ENCODE results near the gene PHLDA1. TPM values are rescaled to one million over a fixed set of nuclear protein-coding genes. Genes with fewer than 3 reads are reported as not detected.

The PHLDA1 gene
- total RNA-seq = 10 to 100 TPM in 1 of 2 donors, 1 to 10 TPM in 1; 4.5 to 11.5 TPM
- polyA plus RNA-seq = 1 to 10 TPM; 2.8 to 6.9 TPM

- peaks cover 0 to 8% (median 1%) of the 10 kb centered on the region in 4 donors for H3K4me1 ChIP-seq (ENCODE audit: control insufficient read depth in 4 of 4, insufficient read depth in 4 of 4, low read length in 3 of 4)
- H3K27me3 ChIP-seq (ENCODE audit: control insufficient read depth in 4 of 4, insufficient read depth in 4 of 4, low read length in 3 of 4) = no peaks in the 10 kb centered on the region
- under 1% methylated on average over 67 of the region's 67 CpGs for WGBS
These were observed at the start of gene PHLDA1 for GRCh38 chr12:76031414-76032042. Gene PHLDA1 (minus strand): TSS chr12:76031776.

More at GRCh38 chr12:76031414-76032042, at the start of gene PHLDA1:
- Histone ChIP-seq H3K9me3 (ENCODE audit: control insufficient read depth in 4 of 4, low read length in 3 of 4) (no peaks in the 10 kb centered on the region), H3K27ac (ENCODE audit: low read depth in 1 of 2, low read length in 2 of 2) (peak within 1 kb of the TSS; percentile 96 to 99), H3K36me3 (ENCODE audit: control insufficient read depth in 4 of 4, insufficient read depth in 3 of 4, low read depth in 1 of 4, low read length in 3 of 4) (no peaks in the 10 kb centered on the region), H3K9ac (ENCODE audit: low read depth in 1 of 2, low read length in 2 of 2) (peak within 1 kb of the TSS; percentile 89 to 97), H3K4me3 (ENCODE audit: low read depth in 1 of 3, low read length in 3 of 3) (peak within 1 kb of the TSS; percentile 84 to 87 (median 86))
- DNase-seq (ENCODE audit: low spot score) = peak; percentile 84
- TF ChIP-seq HNF4G (IDR thresholded peaks at IDR 0.05) (no peak), MAX (IDR thresholded peaks at IDR 0.05) (peak; percentile 47), NR2F2 (IDR thresholded peaks at IDR 0.05) (no peak), ATF3 (IDR thresholded peaks at IDR 0.05) (no peak), ZBTB33 (IDR thresholded peaks at IDR 0.05) (peak; percentile 9), RXRA (IDR thresholded peaks at IDR 0.05) (peak; percentile 25 to 53), SP1 (IDR thresholded peaks at IDR 0.05) (peak; percentile 71), CTCF (IDR thresholded peaks at IDR 0.05; ENCODE audit: low read depth, low read length, missing input control) (peak; percentile 48), YY1 (IDR thresholded peaks at IDR 0.05) (peak; percentile 95), HNF4A (conservative IDR thresholded peaks at IDR 0.05) (peak in 1 of 2 donors; percentile 53), TAF1 (conservative IDR thresholded peaks at IDR 0.05) (peak; percentile 95), FOXA1 (IDR thresholded peaks at IDR 0.05) (no peak), JUND (IDR thresholded peaks at IDR 0.05) (peak; percentile 9 to 51), GABPA (IDR thresholded peaks at IDR 0.05 in 1 of 2, conservative IDR thresholded peaks at IDR 0.05 in 1 of 2) (peak in 1 of 2 donors; percentile 54), EGR1 (IDR thresholded peaks at IDR 0.05; ENCODE audit: low read depth in 2 of 2) (peak; percentile 40 to 80), FOXA2 (IDR thresholded peaks at IDR 0.05) (no peak), REST (IDR thresholded peaks at IDR 0.05) (peak; percentile 93), RAD21 (IDR thresholded peaks at IDR 0.05) (peak; percentile 75 to 78)

Data from liver (tissue), 9 donors.